GM12878 (cell line): ENCODE measurements around the gene EPO. TPM values are rescaled to one million over a fixed set of nuclear protein-coding genes. Genes with fewer than 3 reads are reported as not detected.

ENCODE experiments used
- ATAC-seq: fragments of 200-7000 bp; cut with Tn5 transposase; 3 replicates; pipeline ENCODE4 v1.9.1; 2020; ENCODE audit warnings: mild to moderate bottlenecking, moderate library complexity
- BruUV-seq: library from RNA; stranded (reverse); fragments of 400-500 nt; replicated peaks from 2 replicates; lab custom pipeline; 2021; lab: Mats Ljungman, UMichigan
- CTCF ChIA-PET: fragments of 300-600 bp; sonication (Branson Sonifier 250); formaldehyde crosslinking; extraction: SDS; loops from one replicate; lab custom pipeline; 2021; ENCODE audit warnings: inconsistent platforms; lab: Yijun Ruan, JAX
- POLR2A ChIA-PET: fragments of 350-600 bp; formaldehyde crosslinking; extraction: SDS; loops from one replicate; lab custom pipeline; 2021; ENCODE audit warnings: inconsistent platforms; lab: Charles Lee
- RAD21 ChIA-PET: fragments of 300-600 bp; sonication (Branson Sonifier 250); formaldehyde crosslinking; loops from one replicate; lab custom pipeline; 2023; ENCODE audit warnings: antibody characterized with exemption; ENCODE audit not compliant: unreplicated experiment; lab: Charles Lee
- SMC1A ChIA-PET: fragments of 300-600 bp; sonication (Branson Sonifier 250); formaldehyde crosslinking; loops from one replicate; lab custom pipeline; 2023; ENCODE audit not compliant: unreplicated experiment, uncharacterized antibody; lab: Charles Lee
- DNase-seq: peaks from one replicate; pipeline ENCODE4 v3.0.0-alpha.2; 2011; ENCODE audit warnings: low read depth, low spot score
- FAIRE-seq: peaks from 3 replicates; lab custom pipeline; 2011; peaks lifted over from hg19 to GRCh38; lab: Jason Lieb, UNC
- H2AFZ ChIP-seq: 2 replicates; pipeline ENCODE4 v1.6.0; 2011; ENCODE audit warnings: low read depth, low read length, control low read depth; ENCODE audit not compliant: control insufficient read depth
- H3K27ac ChIP-seq: 2 replicates; pipeline ENCODE4 v1.5.1; 2011; ENCODE audit warnings: control low read depth; ENCODE audit not compliant: control insufficient read depth, insufficient read depth
- H3K27me3 ChIP-seq, 2 experiments: replicated peaks in 1 of 2; 2 replicates each; pipeline versions ENCODE4 v1.6.0 to v1.6.1; 2011; ENCODE audit warnings: low read length in 1 of 2; ENCODE audit not compliant: control insufficient read depth in 2 of 2, insufficient read depth in 2 of 2
- H3K36me3 ChIP-seq, 2 experiments: 2 replicates each; pipeline ENCODE4 v1.5.1; 2011; ENCODE audit warnings: low read length in 1 of 2; ENCODE audit not compliant: control insufficient read depth in 2 of 2, insufficient read depth in 2 of 2
- H3K4me1 ChIP-seq: 2 replicates; pipeline ENCODE4 v1.6.1; 2011; ENCODE audit warnings: mild to moderate bottlenecking, low read length, moderate library complexity, mixed read lengths; ENCODE audit not compliant: control insufficient read depth, insufficient read depth
- H3K4me2 ChIP-seq: 2 replicates; pipeline ENCODE4 v1.6.0; 2011; ENCODE audit warnings: control low read depth; ENCODE audit not compliant: control insufficient read depth, insufficient read depth
- H3K4me3 ChIP-seq: fragments of 200-600 bp; sonication (generic); 2 replicates; pipeline ENCODE4 v1.5.1; 2016
- H3K79me2 ChIP-seq: 2 replicates; pipeline ENCODE4 v1.6.0; 2011; ENCODE audit warnings: low read length; ENCODE audit not compliant: control insufficient read depth, insufficient read depth
- H3K9ac ChIP-seq: 2 replicates; pipeline ENCODE4 v1.8.0; 2011; ENCODE audit warnings: low read length, control low read depth, mixed read lengths; ENCODE audit not compliant: control insufficient read depth, insufficient read depth
- H3K9me3 ChIP-seq: replicated peaks from 3 replicates; pipeline ENCODE4 v1.5.1; 2011; ENCODE audit warnings: mild to moderate bottlenecking, low read length; ENCODE audit not compliant: control insufficient read depth, insufficient read depth
- H4K20me1 ChIP-seq: 2 replicates; pipeline ENCODE4 v1.6.0; 2011; ENCODE audit not compliant: control insufficient read depth, insufficient read depth
- BHLHE40 ChIP-seq, 2 experiments: fragments of 450-650 bp in 1 of 2; IDR thresholded peaks; 2 replicates each; pipeline ENCODE4 v1.6.1; 2011 to 2017; ENCODE audit warnings: low read depth in 2 of 2, borderline replicate concordance in 1 of 2, improper control_type of control experiment in 1 of 2, low read length in 1 of 2, mild to moderate bottlenecking in 1 of 2
- EED ChIP-seq: sonication (generic); IDR thresholded peaks from 2 replicates; pipeline ENCODE4 v1.6.1; 2016; ENCODE audit warnings: antibody characterized with exemption, low read depth
- NBN ChIP-seq: fragments of 450-650 bp; IDR thresholded peaks from 2 replicates; pipeline ENCODE4 v1.6.1; 2016
- ZNF274 ChIP-seq: IDR thresholded peaks from one replicate; pipeline ENCODE4 v1.8.0; 2011; ENCODE audit not compliant: insufficient read length, insufficient read depth
- WGBS: methylation state at CpG from one replicate; pipeline ENCODE4 v1.1.6; 2016; ENCODE audit warnings: low lambda C conversion rate; ENCODE audit not compliant: insufficient replicate concordance, insufficient coverage; ENCODE audit errors: missing lambda C conversion rate; 5-methylcytosine and 5-hydroxymethylcytosine counted together
- in situ Hi-C: fragments of 300-500 bp; cut with MboI; formaldehyde crosslinking; loops from 9 replicates; pipeline ENCODE4 v1.14.3; 2018; ENCODE audit warnings: mixed read lengths
- intact Hi-C: fragments of 100-400 bp; cut with micrococcal nuclease; formaldehyde crosslinking; loops from one replicate; pipeline ENCODE4 v1.14.2; 2022; ENCODE audit not compliant: unreplicated experiment
- polyA plus RNA-seq, 11 experiments: library from polyadenylated mRNA; depleted of rRNA in 4 of 11; unstranded in 6 of 11; stranded (reverse) in 5 of 11; fragments of >200 nt; fragmentation: Nextera tagmentation in 4 of 11; fragmentation: Illumina TruSeq in 1 of 11; extraction: Ambion mirVana in 4 of 11; extraction: Trizol in 1 of 11; gene quantifications; 1 replicate in 1 of 11; 2 replicates in 10 of 11; pipeline versions ENCODE4 v1.2.1 to v1.2.3, GENCODE V29; 2011 to 2016; ENCODE audit warnings: inconsistent platforms in 2 of 11, missing spikeins in 2 of 11, low read depth in 1 of 11
- total RNA-seq, 4 experiments: library from RNA; depleted of rRNA in 3 of 4; stranded (reverse); fragments of >200 nt in 3 of 4; fragmentation: Illumina TruSeq in 1 of 4; extraction: Trizol in 1 of 4; gene quantifications; 2 replicates each; pipeline versions ENCODE4 v1.2.1 to v1.2.3, GENCODE V29; 2013 to 2021
- TF ChIP-seq, protein P1 (sequence below): fragments of 450-650 bp; IDR thresholded peaks from 2 replicates; pipeline ENCODE4 v1.6.1; 2016; ENCODE audit warnings: mild to moderate bottlenecking
- TF ChIP-seq, protein P2 (sequence below): fragments of 150-350 bp; IDR thresholded peaks from 2 replicates; pipeline ENCODE4 v1.6.1; 2014; ENCODE audit warnings: mild to moderate bottlenecking, low read depth, low read length

The EPO gene
- total and polyA plus RNA-seq, 10 of the 15 experiments (the other 5 are each of a cell fraction or from before 2014, with no cell fraction given), result 0.06 to 0.19 TPM; not detected in 8

DNA sequence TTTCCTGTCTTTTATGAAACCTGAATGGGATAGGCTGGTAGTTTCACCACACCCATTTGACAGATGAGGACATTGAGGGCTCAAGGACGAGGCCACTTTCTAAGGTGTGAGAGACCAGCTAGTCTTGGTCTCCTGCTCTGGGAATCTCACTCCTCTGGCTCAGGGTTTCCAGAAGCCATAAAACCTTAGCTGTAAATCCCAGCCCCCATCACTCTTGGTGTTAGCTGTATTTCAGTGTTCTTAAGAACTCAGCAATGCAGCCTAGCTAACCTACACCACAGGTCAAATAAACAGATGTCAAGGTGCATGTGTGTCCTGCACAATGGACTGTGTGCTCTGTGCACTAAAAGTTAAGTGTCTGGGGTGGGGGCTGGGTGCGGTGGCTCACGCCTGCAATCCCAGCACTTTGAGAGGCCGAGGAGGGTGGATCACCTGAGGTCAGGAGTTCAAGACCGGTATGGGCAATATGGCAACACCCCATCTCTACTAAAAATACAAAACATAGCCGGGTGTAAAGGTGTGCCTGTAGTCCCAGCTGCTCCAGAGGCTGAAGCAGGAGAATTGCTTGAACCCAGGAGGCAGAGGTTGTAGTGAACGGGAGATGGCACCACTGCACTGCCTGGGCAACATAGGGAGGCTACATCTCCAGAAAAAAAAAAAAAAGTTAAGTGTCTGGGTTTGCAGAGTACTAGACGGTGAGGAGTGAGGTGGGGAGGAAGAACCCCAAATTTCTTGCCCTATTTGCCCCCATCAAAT lies 567 bp upstream of the EPO start:
- no peak overlapping the region for H3K27ac ChIP-seq
- H3K79me2 ChIP-seq, result no peaks in the 10 kb centered on the region
- TF ChIP-seq, protein P1, sequence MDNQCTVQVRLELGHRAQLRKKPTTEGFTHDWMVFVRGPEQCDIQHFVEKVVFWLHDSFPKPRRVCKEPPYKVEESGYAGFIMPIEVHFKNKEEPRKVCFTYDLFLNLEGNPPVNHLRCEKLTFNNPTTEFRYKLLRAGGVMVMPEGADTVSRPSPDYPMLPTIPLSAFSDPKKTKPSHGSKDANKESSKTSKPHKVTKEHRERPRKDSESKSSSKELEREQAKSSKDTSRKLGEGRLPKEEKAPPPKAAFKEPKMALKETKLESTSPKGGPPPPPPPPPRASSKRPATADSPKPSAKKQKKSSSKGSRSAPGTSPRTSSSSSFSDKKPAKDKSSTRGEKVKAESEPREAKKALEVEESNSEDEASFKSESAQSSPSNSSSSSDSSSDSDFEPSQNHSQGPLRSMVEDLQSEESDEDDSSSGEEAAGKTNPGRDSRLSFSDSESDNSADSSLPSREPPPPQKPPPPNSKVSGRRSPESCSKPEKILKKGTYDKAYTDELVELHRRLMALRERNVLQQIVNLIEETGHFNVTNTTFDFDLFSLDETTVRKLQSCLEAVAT, result no peak
- no peak for TF ChIP-seq NBN
- no peak for TF ChIP-seq EED
- no peak for TF ChIP-seq BHLHE40 (IDR thresholded peaks at IDR 0.05; ENCODE audit: borderline replicate concordance in 1 of 2, low read depth in 2 of 2, low read length in 1 of 2)
- TF ChIP-seq, protein P2, sequence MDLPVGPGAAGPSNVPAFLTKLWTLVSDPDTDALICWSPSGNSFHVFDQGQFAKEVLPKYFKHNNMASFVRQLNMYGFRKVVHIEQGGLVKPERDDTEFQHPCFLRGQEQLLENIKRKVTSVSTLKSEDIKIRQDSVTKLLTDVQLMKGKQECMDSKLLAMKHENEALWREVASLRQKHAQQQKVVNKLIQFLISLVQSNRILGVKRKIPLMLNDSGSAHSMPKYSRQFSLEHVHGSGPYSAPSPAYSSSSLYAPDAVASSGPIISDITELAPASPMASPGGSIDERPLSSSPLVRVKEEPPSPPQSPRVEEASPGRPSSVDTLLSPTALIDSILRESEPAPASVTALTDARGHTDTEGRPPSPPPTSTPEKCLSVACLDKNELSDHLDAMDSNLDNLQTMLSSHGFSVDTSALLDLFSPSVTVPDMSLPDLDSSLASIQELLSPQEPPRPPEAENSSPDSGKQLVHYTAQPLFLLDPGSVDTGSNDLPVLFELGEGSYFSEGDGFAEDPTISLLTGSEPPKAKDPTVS, result no peak
- no peak for TF ChIP-seq ZNF274
- H3K27me3 ChIP-seq, result peaks cover 4 to 11% of the 10 kb centered on the region in 2 experiments
- H3K4me3 ChIP-seq, result no peak overlapping the region
- ATAC-seq (no peak), FAIRE-seq (no peak), DNase-seq (no peak)
- no peaks in the 10 kb centered on the region for H4K20me1 ChIP-seq
- no peaks in the 10 kb centered on the region for H3K4me1 ChIP-seq
- in situ Hi-C loops, result no loop called here
- POLR2A ChIA-PET, result no interaction called here
- no peaks in the 10 kb centered on the region for H3K9me3 ChIP-seq
- no TSS peak for BruUV-seq
- SMC1A ChIA-PET, result no interaction called here
- H3K36me3 ChIP-seq, result no peaks in the 10 kb centered on the region
- no peak overlapping the region for H2AFZ ChIP-seq
- RAD21 ChIA-PET, result interaction anchor here (1.3 kb wide), 1 partner anchor 14 kb away, joined by 4 read pairs; the partner anchor contains the start of gene POP7
- CTCF ChIA-PET, result interaction anchor here (1.0 to 1.1 kb wide), 2 partner anchors 18 to 27 kb away, joined by 3 to 4 read pairs; no protein-coding TSS in a partner anchor
- no peak overlapping the region for H3K4me2 ChIP-seq
- WGBS, result 27% methylated on average over 8 of the region's 8 CpGs
- intact Hi-C loops, result no loop called here
- no peak overlapping the region for H3K9ac ChIP-seq
